Measurements from ENCODE around the gene RBM17.

DNA sequence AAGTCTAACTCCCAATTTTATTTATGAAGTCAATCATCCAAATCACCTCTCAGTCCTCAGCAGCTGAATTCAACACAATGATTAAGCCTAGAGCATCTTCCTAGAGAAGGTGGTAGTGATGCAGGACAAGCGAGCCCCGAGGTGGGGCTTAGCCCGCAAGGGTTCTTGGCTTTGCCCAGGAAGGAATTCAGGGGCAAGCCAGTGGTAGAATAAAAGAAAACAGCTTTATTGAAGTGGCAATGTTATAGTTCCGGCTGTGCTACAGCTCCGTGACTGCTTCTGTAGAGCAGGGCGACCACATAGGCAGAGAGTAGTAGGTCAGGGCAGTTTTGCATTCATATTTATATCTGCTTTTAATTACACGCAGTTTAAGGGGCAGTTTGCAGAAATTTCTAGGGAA, 44.8 kb upstream of the RBM17 start:
- TF ChIP-seq, protein P1, sequence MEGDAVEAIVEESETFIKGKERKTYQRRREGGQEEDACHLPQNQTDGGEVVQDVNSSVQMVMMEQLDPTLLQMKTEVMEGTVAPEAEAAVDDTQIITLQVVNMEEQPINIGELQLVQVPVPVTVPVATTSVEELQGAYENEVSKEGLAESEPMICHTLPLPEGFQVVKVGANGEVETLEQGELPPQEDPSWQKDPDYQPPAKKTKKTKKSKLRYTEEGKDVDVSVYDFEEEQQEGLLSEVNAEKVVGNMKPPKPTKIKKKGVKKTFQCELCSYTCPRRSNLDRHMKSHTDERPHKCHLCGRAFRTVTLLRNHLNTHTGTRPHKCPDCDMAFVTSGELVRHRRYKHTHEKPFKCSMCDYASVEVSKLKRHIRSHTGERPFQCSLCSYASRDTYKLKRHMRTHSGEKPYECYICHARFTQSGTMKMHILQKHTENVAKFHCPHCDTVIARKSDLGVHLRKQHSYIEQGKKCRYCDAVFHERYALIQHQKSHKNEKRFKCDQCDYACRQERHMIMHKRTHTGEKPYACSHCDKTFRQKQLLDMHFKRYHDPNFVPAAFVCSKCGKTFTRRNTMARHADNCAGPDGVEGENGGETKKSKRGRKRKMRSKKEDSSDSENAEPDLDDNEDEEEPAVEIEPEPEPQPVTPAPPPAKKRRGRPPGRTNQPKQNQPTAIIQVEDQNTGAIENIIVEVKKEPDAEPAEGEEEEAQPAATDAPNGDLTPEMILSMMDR (IDR thresholded peaks at IDR 0.05), result no peak
- TF ChIP-seq POLR2A (IDR thresholded peaks at IDR 0.05), result no peak

Measured in thyroid gland (tissue), 4 donors.